Fibroblast of mammary gland (primary cell): ENCODE data around the gene CFAP300.
A peak's percentile ranks its signal among the peaks of the same experiment; 100 is the strongest.

ENCODE experiments used
- DNase-seq: peaks from one replicate; pipeline ENCODE4 v3.0.0-alpha.2; 2010; ENCODE audit warnings: low read depth
- H3K4me3 ChIP-seq: 2 replicates; pipeline ENCODE4 v1.5.1; 2011; ENCODE audit warnings: low read depth, mild to moderate bottlenecking, low read length, moderate library complexity; ENCODE audit not compliant: control insufficient read depth
- CTCF ChIP-seq: conservative IDR thresholded peaks from 2 replicates; pipeline ENCODE4 v1.5.1; 2011; ENCODE audit warnings: low read depth, low read length, inconsistent platforms; ENCODE audit not compliant: control insufficient read depth, insufficient read depth

The CFAP300 gene

GRCh38 chr11:102112509-102112821, 65.2 kb downstream of the CFAP300 start:
- TF ChIP-seq CTCF = no peak
- H3K4me3 ChIP-seq = peak overlapping the region; percentile 85
- DNase-seq = no peak

- no peak for TF ChIP-seq CTCF
- DNase-seq = no peak
- H3K4me3 ChIP-seq = no peak overlapping the region
Measured at GRCh38 chr11:102114032-102114431, 66.8 kb downstream of the CFAP300 start.

GRCh38 chr11:102115557-102115956, 68.3 kb downstream of the CFAP300 start:
- no peak for TF ChIP-seq CTCF
- peak; percentile 69 for DNase-seq
- H3K4me3 ChIP-seq = no peak overlapping the region

- no peak overlapping the region for H3K4me3 ChIP-seq
Measured at GRCh38 chr11:102116453-102117205, 69.4 kb downstream of the CFAP300 start.

GRCh38 chr11:102117472-102118113, 70.4 kb downstream of the CFAP300 start:
- no peak for TF ChIP-seq CTCF
- no peak for DNase-seq
- no peak overlapping the region for H3K4me3 ChIP-seq

More at GRCh38 chr11:102116453-102117205, 69.4 kb downstream of the CFAP300 start:
- no peak for TF ChIP-seq CTCF
- no peak for DNase-seq

- no peak for TF ChIP-seq CTCF
- DNase-seq = no peak
- H3K4me3 ChIP-seq = no peak overlapping the region
Measured at GRCh38 chr11:102118937-102119336, 71.7 kb downstream of the CFAP300 start.
